ENCODE measurements around the gene RNF181. TPM values are rescaled to one million over a fixed set of nuclear protein-coding genes. Genes with fewer than 3 reads are reported as not detected.

RNF181 gene
- polyA plus RNA-seq, 1 donor (not counting 4 experiments of a cell fraction or from before 2014, with no cell fraction given): 264 TPM

GRCh38 chr2:85553184-85553583 lies 42.4 kb upstream of the RNF181 start:
- Histone ChIP-seq H3K27me3 (ENCODE audit: control insufficient read depth, extremely low read depth, insufficient read depth, low read length) (no peaks in the 10 kb centered on the region), H3K4me3 (ENCODE audit: control insufficient read depth in 2 of 3, extremely low read depth in 1 of 3, insufficient read depth in 2 of 3, low read depth in 1 of 3, low read length in 3 of 3) (no peak overlapping the region), H2AFZ (ENCODE audit: control insufficient read depth, low read length) (no peak overlapping the region), H3K9me1 (ENCODE audit: control insufficient read depth, extremely low read depth, insufficient read depth, low read length) (no peaks in the 10 kb centered on the region), H3K36me3 (ENCODE audit: control insufficient read depth in 2 of 2, extremely low read depth in 1 of 2, insufficient read depth in 2 of 2, low read length in 2 of 2) (peaks cover 28 to 43% of the 10 kb centered on the region in 2 experiments), H3K27ac (ENCODE audit: control insufficient read depth, insufficient read depth, low read length) (no peak overlapping the region), H3K4me1 (ENCODE audit: control insufficient read depth, extremely low read depth, insufficient read depth, low read length) (no peaks in the 10 kb centered on the region), H4K20me1 (ENCODE audit: control insufficient read depth, extremely low read depth, insufficient read depth, low read length) (no peaks in the 10 kb centered on the region), H3K4me2 (ENCODE audit: control insufficient read depth, extremely low read depth, insufficient read depth, low read depth, low read length) (no peak overlapping the region), H3K79me2 (ENCODE audit: control insufficient read depth, insufficient read depth, low read length) (no peaks in the 10 kb centered on the region), H3K9ac (ENCODE audit: control insufficient read depth, extremely low read depth, insufficient read depth, low read length) (no peak overlapping the region), H3K9me3 (ENCODE audit: control insufficient read depth, low read depth, low read length) (no peaks in the 10 kb centered on the region)
- FAIRE-seq (no peak), DNase-seq (ENCODE audit: low read depth, low spot score) (no peak)
- dilution Hi-C loops (cut with MboI; ENCODE audit: extremely low pct_ligation_motif_present, low sequenced_read_pairs): no loop called here
- TF ChIP-seq, protein P1, sequence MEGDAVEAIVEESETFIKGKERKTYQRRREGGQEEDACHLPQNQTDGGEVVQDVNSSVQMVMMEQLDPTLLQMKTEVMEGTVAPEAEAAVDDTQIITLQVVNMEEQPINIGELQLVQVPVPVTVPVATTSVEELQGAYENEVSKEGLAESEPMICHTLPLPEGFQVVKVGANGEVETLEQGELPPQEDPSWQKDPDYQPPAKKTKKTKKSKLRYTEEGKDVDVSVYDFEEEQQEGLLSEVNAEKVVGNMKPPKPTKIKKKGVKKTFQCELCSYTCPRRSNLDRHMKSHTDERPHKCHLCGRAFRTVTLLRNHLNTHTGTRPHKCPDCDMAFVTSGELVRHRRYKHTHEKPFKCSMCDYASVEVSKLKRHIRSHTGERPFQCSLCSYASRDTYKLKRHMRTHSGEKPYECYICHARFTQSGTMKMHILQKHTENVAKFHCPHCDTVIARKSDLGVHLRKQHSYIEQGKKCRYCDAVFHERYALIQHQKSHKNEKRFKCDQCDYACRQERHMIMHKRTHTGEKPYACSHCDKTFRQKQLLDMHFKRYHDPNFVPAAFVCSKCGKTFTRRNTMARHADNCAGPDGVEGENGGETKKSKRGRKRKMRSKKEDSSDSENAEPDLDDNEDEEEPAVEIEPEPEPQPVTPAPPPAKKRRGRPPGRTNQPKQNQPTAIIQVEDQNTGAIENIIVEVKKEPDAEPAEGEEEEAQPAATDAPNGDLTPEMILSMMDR (optimal IDR thresholded peaks at IDR 0.05 in 1 of 3, IDR thresholded peaks at IDR 0.05 in 1 of 3, conservative IDR thresholded peaks at IDR 0.05 in 1 of 3; ENCODE audit: extremely low read depth in 1 of 3, insufficient read depth in 2 of 3, low read length in 3 of 3): no peak

DNA sequence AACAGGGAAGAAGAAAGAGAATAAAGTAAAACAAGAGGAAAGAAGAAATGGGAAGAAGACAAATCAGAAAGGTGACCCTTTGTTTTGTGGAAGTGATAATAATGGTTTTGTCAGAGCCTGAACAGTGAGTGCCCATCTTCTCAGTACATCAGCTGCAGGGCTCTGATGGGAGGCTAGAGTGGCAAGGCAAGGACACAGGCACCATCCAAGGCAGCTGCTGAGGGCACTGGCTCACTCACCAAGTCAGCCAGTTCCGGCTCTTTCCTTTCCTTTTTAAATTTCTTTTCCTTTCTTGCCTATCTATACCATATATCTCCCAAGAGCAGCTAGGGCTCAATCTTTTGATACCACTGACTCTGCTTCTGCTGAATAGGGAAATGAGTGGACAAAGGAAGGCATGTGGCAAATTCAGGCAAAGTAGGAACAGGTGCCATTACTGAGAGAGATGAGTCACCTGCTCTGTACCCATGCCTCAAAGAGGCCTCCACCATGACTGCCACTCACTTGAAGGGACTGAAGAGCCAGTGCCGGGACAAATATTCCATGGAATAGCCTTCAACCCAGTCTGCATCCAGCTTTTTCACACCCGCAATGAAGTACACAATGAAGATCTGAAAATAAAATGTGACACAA lies 40.4 kb upstream of the RNF181 start:
- Histone ChIP-seq H3K4me3 (ENCODE audit: control insufficient read depth in 2 of 3, extremely low read depth in 1 of 3, insufficient read depth in 2 of 3, low read depth in 1 of 3, low read length in 3 of 3) (no peak overlapping the region), H3K27me3 (ENCODE audit: control insufficient read depth, extremely low read depth, insufficient read depth, low read length) (no peaks in the 10 kb centered on the region), H4K20me1 (ENCODE audit: control insufficient read depth, extremely low read depth, insufficient read depth, low read length) (no peaks in the 10 kb centered on the region), H3K9ac (ENCODE audit: control insufficient read depth, extremely low read depth, insufficient read depth, low read length) (no peak overlapping the region), H3K27ac (ENCODE audit: control insufficient read depth, insufficient read depth, low read length) (no peak overlapping the region), H3K9me1 (ENCODE audit: control insufficient read depth, extremely low read depth, insufficient read depth, low read length) (no peaks in the 10 kb centered on the region), H3K79me2 (ENCODE audit: control insufficient read depth, insufficient read depth, low read length) (peaks cover 11% of the 10 kb centered on the region), H3K9me3 (ENCODE audit: control insufficient read depth, low read depth, low read length) (no peaks in the 10 kb centered on the region), H3K36me3 (ENCODE audit: control insufficient read depth in 2 of 2, extremely low read depth in 1 of 2, insufficient read depth in 2 of 2, low read length in 2 of 2) (peaks cover 34 to 45% of the 10 kb centered on the region in 2 experiments), H3K4me2 (ENCODE audit: control insufficient read depth, extremely low read depth, insufficient read depth, low read depth, low read length) (no peak overlapping the region), H2AFZ (ENCODE audit: control insufficient read depth, low read length) (no peak overlapping the region), H3K4me1 (ENCODE audit: control insufficient read depth, extremely low read depth, insufficient read depth, low read length) (no peaks in the 10 kb centered on the region)
- dilution Hi-C loops (cut with MboI; ENCODE audit: extremely low pct_ligation_motif_present, low sequenced_read_pairs): no loop called here
- FAIRE-seq: no peak
- no peak for TF ChIP-seq EZH2 (IDR thresholded peaks at IDR 0.05; ENCODE audit: low read length)
- TF ChIP-seq, protein P1 (optimal IDR thresholded peaks at IDR 0.05 in 1 of 3, IDR thresholded peaks at IDR 0.05 in 1 of 3, conservative IDR thresholded peaks at IDR 0.05 in 1 of 3; ENCODE audit: extremely low read depth in 1 of 3, insufficient read depth in 2 of 3, low read length in 3 of 3): no peak
- DNase-seq (ENCODE audit: low read depth, low spot score): no peak
